HEK293 (cell line): ENCODE data around the gene METTL16.
A peak's percentile ranks its signal among the peaks of the same experiment; 100 is the strongest.

Experiments used
- CTCF ChIA-PET: fragments of 350-600 bp; formaldehyde crosslinking; extraction: SDS; loops from one replicate; lab custom pipeline; 2021; ENCODE audit warnings: antibody characterized with exemption; lab: Yijun Ruan, JAX
- POLR2A ChIA-PET: fragments of 300-600 bp; formaldehyde crosslinking; extraction: SDS; loops from one replicate; lab custom pipeline; 2020; ENCODE audit warnings: antibody characterized with exemption, inconsistent platforms; lab: Yijun Ruan, JAX
- H3K27ac ChIP-seq: fragments of 200-500 bp; sonication (Bioruptor generic); 2 replicates; pipeline ENCODE4 v1.5.1; 2014; ENCODE audit warnings: low read depth, low read length, control low read depth, inconsistent platforms; ENCODE audit errors: extremely low read depth
- H3K36me3 ChIP-seq, 2 experiments: fragments of 200-500 bp in 1 of 2; sonication (Bioruptor generic) in 1 of 2; 1 replicate in 1 of 2; 2 replicates in 1 of 2; pipeline ENCODE4 v1.5.1; 2014 to 2017; ENCODE audit warnings: inconsistent platforms in 2 of 2, low read length in 2 of 2; ENCODE audit not compliant: control insufficient read depth in 2 of 2, insufficient read depth in 1 of 2
- H3K4me1 ChIP-seq: fragments of 200-500 bp; sonication (Bioruptor generic); 2 replicates; pipeline ENCODE4 v1.5.1; 2014; ENCODE audit warnings: mild to moderate bottlenecking, low read length, inconsistent platforms; ENCODE audit not compliant: control insufficient read depth, insufficient read depth
- H3K4me3 ChIP-seq: 2 replicates; pipeline ENCODE4 v1.5.1; 2011; ENCODE audit warnings: low read depth, mild to moderate bottlenecking, control low read depth, low read length, moderate library complexity
- H3K9me3 ChIP-seq: fragments of 200-500 bp; sonication (Bioruptor generic); 2 replicates; pipeline ENCODE4 v1.5.1; 2014; ENCODE audit warnings: low read depth, low read length, inconsistent platforms; ENCODE audit not compliant: control insufficient read depth, insufficient read depth
- FEZF1 ChIP-seq: fragments of 450-650 bp; formaldehyde crosslinking; IDR thresholded peaks from 2 replicates; pipeline ENCODE4 v1.5.1; 2016; ENCODE audit warnings: missing biosample characterization, missing genetic modification characterization
- GFI1B ChIP-seq: fragments of 450-650 bp; formaldehyde crosslinking; IDR thresholded peaks from 2 replicates; pipeline ENCODE4 v1.5.1; 2016; ENCODE audit warnings: missing biosample characterization, missing genetic modification characterization
- KLF16 ChIP-seq: fragments of 450-650 bp; formaldehyde crosslinking; IDR thresholded peaks from 2 replicates; pipeline ENCODE4 v1.5.1; 2017; ENCODE audit warnings: missing biosample characterization, missing genetic modification characterization
- KLF9 ChIP-seq: fragments of 450-650 bp; formaldehyde crosslinking; IDR thresholded peaks from 2 replicates; pipeline ENCODE4 v1.5.1; 2016; ENCODE audit warnings: missing biosample characterization, missing genetic modification characterization, low read depth
- REPIN1 ChIP-seq: fragments of 450-650 bp; formaldehyde crosslinking; IDR thresholded peaks from 2 replicates; pipeline ENCODE4 v1.5.1; 2017; ENCODE audit warnings: missing biosample characterization, missing genetic modification characterization, low read depth
- SCRT1 ChIP-seq: fragments of 450-650 bp; formaldehyde crosslinking; IDR thresholded peaks from 2 replicates; pipeline ENCODE4 v1.5.1; 2016; ENCODE audit warnings: missing biosample characterization, missing genetic modification characterization, borderline replicate concordance
- SCRT2 ChIP-seq: fragments of 450-650 bp; formaldehyde crosslinking; IDR thresholded peaks from 2 replicates; pipeline ENCODE4 v1.5.1; 2016; ENCODE audit warnings: missing biosample characterization, missing genetic modification characterization
- ZBTB11 ChIP-seq: fragments of 450-650 bp; formaldehyde crosslinking; conservative IDR thresholded peaks from 2 replicates; pipeline ENCODE4 v1.5.1; 2016; ENCODE audit warnings: low read depth, missing biosample characterization, missing genetic modification characterization
- ZBTB20 ChIP-seq: fragments of 450-650 bp; formaldehyde crosslinking; IDR thresholded peaks from 2 replicates; pipeline ENCODE4 v1.5.1; 2016; ENCODE audit warnings: missing biosample characterization, missing genetic modification characterization
- ZBTB26 ChIP-seq: fragments of 450-650 bp; formaldehyde crosslinking; optimal IDR thresholded peaks from 2 replicates; pipeline ENCODE3; 2016; ENCODE audit warnings: missing biosample characterization, mild to moderate bottlenecking, missing genetic modification characterization
- ZBTB8A ChIP-seq: fragments of 450-650 bp; formaldehyde crosslinking; IDR thresholded peaks from 2 replicates; pipeline ENCODE4 v1.5.1; 2016; ENCODE audit warnings: missing biosample characterization, missing genetic modification characterization
- ZIC2 ChIP-seq: fragments of 450-650 bp; formaldehyde crosslinking; IDR thresholded peaks from 2 replicates; pipeline ENCODE4 v1.5.1; 2016; ENCODE audit warnings: missing biosample characterization, missing genetic modification characterization
- ZNF112 ChIP-seq: fragments of 450-650 bp; formaldehyde crosslinking; IDR thresholded peaks from 2 replicates; pipeline ENCODE4 v1.5.0; 2017; ENCODE audit warnings: missing biosample characterization, missing genetic modification characterization
- ZNF114 ChIP-seq: fragments of 450-650 bp; formaldehyde crosslinking; IDR thresholded peaks from 2 replicates; pipeline ENCODE4 v1.5.0; 2017; ENCODE audit warnings: missing biosample characterization, missing genetic modification characterization
- ZNF132 ChIP-seq: fragments of 450-650 bp; formaldehyde crosslinking; IDR thresholded peaks from 2 replicates; pipeline ENCODE4 v1.5.1; 2017; ENCODE audit warnings: missing biosample characterization, missing genetic modification characterization, borderline replicate concordance
- ZNF174 ChIP-seq: fragments of 450-650 bp; formaldehyde crosslinking; IDR thresholded peaks from 2 replicates; pipeline ENCODE4 v1.5.0; 2017; ENCODE audit warnings: missing biosample characterization, mild to moderate bottlenecking, missing genetic modification characterization
- ZNF211 ChIP-seq: fragments of 450-650 bp; formaldehyde crosslinking; IDR thresholded peaks from 2 replicates; pipeline ENCODE4 v1.5.1; 2016; ENCODE audit warnings: low read depth, missing biosample characterization, missing genetic modification characterization
- ZNF23 ChIP-seq: fragments of 450-650 bp; formaldehyde crosslinking; IDR thresholded peaks from 2 replicates; pipeline ENCODE4 v1.5.1; 2016; ENCODE audit warnings: missing biosample characterization, missing genetic modification characterization, borderline replicate concordance
- ZNF26 ChIP-seq: fragments of 450-650 bp; formaldehyde crosslinking; IDR thresholded peaks from 2 replicates; pipeline ENCODE4 v1.5.1; 2016; ENCODE audit warnings: missing biosample characterization, missing genetic modification characterization
- ZNF266 ChIP-seq: fragments of 450-650 bp; formaldehyde crosslinking; IDR thresholded peaks from 2 replicates; pipeline ENCODE4 v1.5.1; 2016; ENCODE audit warnings: missing biosample characterization, missing genetic modification characterization, low read depth
- ZNF280D ChIP-seq: fragments of 450-650 bp; formaldehyde crosslinking; IDR thresholded peaks from 2 replicates; pipeline ENCODE4 v1.5.1; 2016; ENCODE audit warnings: missing biosample characterization, missing genetic modification characterization
- ZNF324 ChIP-seq: fragments of 450-650 bp; formaldehyde crosslinking; IDR thresholded peaks from 2 replicates; pipeline ENCODE4 v1.5.1; 2016; ENCODE audit warnings: missing biosample characterization, missing genetic modification characterization
- ZNF488 ChIP-seq: fragments of 450-650 bp; formaldehyde crosslinking; IDR thresholded peaks from 2 replicates; pipeline ENCODE4 v1.5.1; 2016; ENCODE audit warnings: missing biosample characterization, missing genetic modification characterization
- ZNF544 ChIP-seq: fragments of 450-650 bp; formaldehyde crosslinking; IDR thresholded peaks from 2 replicates; pipeline ENCODE4 v1.5.0; 2017; ENCODE audit warnings: missing biosample characterization, missing genetic modification characterization
- ZNF596 ChIP-seq: fragments of 450-650 bp; IDR thresholded peaks from 2 replicates; pipeline ENCODE4 v1.5.0; 2018; ENCODE audit warnings: missing biosample characterization, mild to moderate bottlenecking, missing genetic modification characterization, moderate library complexity
- ZNF658 ChIP-seq: fragments of 450-650 bp; formaldehyde crosslinking; IDR thresholded peaks from 2 replicates; pipeline ENCODE4; 2016; ENCODE audit warnings: missing biosample characterization, missing genetic modification characterization
- ZNF747 ChIP-seq: fragments of 450-650 bp; formaldehyde crosslinking; IDR thresholded peaks from 2 replicates; pipeline ENCODE4 v1.5.1; 2016; ENCODE audit warnings: missing biosample characterization, missing genetic modification characterization
- ZNF843 ChIP-seq: fragments of 450-650 bp; formaldehyde crosslinking; IDR thresholded peaks from 2 replicates; pipeline ENCODE4 v1.5.1; 2016; ENCODE audit warnings: missing biosample characterization, missing genetic modification characterization
- ZSCAN23 ChIP-seq: fragments of 450-650 bp; formaldehyde crosslinking; IDR thresholded peaks from 2 replicates; pipeline ENCODE4 v1.5.1; 2016; ENCODE audit warnings: missing biosample characterization, missing genetic modification characterization
- ZSCAN30 ChIP-seq: fragments of 450-650 bp; IDR thresholded peaks from 2 replicates; pipeline ENCODE4 v1.5.1; 2018; ENCODE audit warnings: missing biosample characterization, mild to moderate bottlenecking, missing genetic modification characterization, moderate library complexity

Gene METTL16

GRCh38 chr17:2400474-2400866, 111.2 kb downstream of the METTL16 start:
- no peaks in the 10 kb centered on the region for H3K9me3 ChIP-seq
- peak overlapping the region; percentile 77 for H3K27ac ChIP-seq
- H3K4me1 ChIP-seq: peaks cover 31% of the 10 kb centered on the region
- CTCF ChIA-PET: interaction anchor here (11.4 kb wide), 1 partner anchor 18 kb away, joined by 116 read pairs; no protein-coding TSS in a partner anchor
- H3K36me3 ChIP-seq: no peaks in the 10 kb centered on the region
- POLR2A ChIA-PET: interaction anchor here (1.6 to 3.6 kb wide), 4 partner anchors 12 to 97 kb away, joined by 7 to 25 read pairs (median 8); partner anchors contain the start of genes SMG6 and SRR
- H3K4me3 ChIP-seq: peak overlapping the region; percentile 75
- TF ChIP-seq ZSCAN30 (peak; percentile 59; the same call in 1 of the 2 replicates), KLF16 (no peak), ZNF114 (tag by site-specific recombination) (no peak), ZBTB20 (tag by site-specific recombination) (0 out of 2 replicates have a peak, but pooled peaks have one; percentile 41), ZSCAN23 (tag by site-specific recombination) (no peak), ZNF174 (no peak), ZNF596 (tag by site-specific recombination) (0 out of 2 replicates have a peak, but pooled peaks have one; percentile 4), ZBTB8A (tag by site-specific recombination) (no peak), ZNF280D (tag by site-specific recombination) (no peak), ZNF23 (tag by site-specific recombination) (no peak), ZIC2 (tag by site-specific recombination) (no peak), SCRT2 (tag by site-specific recombination) (no peak), ZNF266 (tag by site-specific recombination) (no peak), ZNF747 (tag by site-specific recombination) (no peak), SCRT1 (tag by site-specific recombination) (no peak), ZNF843 (tag by site-specific recombination) (no peak), ZBTB11 (tag by site-specific recombination) (peak; percentile 30; the same call in 1 of the 2 replicates), ZBTB26 (tag by site-specific recombination) (no peak), KLF9 (tag by site-specific recombination) (no peak), FEZF1 (no peak), GFI1B (tag by site-specific recombination) (no peak), ZNF658 (no peak), ZNF112 (tag by site-specific recombination) (no peak), ZNF211 (no peak), REPIN1 (no peak), ZNF324 (no peak; the same call in 1 of the 2 replicates), ZNF26 (tag by site-specific recombination) (no peak), ZNF544 (no peak), ZNF488 (tag by site-specific recombination) (no peak), ZNF132 (no peak)
